Daoy (cell line): ENCODE measurements around the gene CLCF1. TPM values are rescaled to one million over a fixed set of nuclear protein-coding genes. Genes with fewer than 3 reads are reported as not detected.

Experiments
- DNase-seq: peaks from one replicate; pipeline ENCODE4 v3.0.0-alpha.2; 2015; ENCODE audit warnings: low read depth
- total RNA-seq: library from RNA; depleted of rRNA; stranded (reverse); fragments of >200 nt; shearing (Covaris generic); gene quantifications from 2 replicates; pipeline ENCODE4 v1.2.3, GENCODE V29; 2014

Gene CLCF1
- total RNA-seq, 1 experiment from 2014 or later, result 7.1 TPM

DNA sequence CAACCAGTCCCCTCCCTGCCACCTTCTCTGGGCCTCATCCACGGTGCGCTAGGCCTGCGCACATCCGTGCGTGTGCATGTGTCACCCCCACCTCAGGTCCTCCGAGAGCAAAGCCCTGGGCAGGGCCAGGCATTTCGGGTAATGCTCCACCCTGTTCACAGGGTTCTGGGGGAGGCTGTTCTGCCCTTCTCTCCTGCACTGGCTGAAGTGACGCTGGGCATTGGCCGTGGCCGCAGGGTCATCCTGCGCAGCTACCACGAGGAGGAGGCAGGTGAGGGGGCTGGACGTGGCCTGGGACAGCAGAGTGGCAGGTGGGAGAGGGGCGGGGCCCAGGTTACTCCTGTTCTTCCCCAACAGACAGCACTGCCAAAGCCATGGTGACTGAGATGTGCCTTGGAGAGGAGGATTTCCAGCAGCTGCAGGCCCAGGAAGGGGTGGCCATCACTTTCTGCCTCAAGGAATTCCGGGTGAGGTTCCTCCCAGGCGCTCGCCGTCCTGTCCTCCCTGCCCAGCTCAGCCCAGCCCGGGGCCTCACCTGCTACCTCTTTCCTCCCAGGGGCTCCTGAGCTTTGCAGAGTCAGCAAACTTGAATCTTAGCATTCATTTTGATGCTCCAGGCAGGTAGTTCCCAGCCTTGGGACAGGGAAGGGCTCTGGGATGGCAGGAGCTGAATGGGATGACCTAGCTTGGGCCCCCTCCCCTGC, 22.3 kb upstream of the CLCF1 start:
- DNase-seq, result no peak

DNA sequence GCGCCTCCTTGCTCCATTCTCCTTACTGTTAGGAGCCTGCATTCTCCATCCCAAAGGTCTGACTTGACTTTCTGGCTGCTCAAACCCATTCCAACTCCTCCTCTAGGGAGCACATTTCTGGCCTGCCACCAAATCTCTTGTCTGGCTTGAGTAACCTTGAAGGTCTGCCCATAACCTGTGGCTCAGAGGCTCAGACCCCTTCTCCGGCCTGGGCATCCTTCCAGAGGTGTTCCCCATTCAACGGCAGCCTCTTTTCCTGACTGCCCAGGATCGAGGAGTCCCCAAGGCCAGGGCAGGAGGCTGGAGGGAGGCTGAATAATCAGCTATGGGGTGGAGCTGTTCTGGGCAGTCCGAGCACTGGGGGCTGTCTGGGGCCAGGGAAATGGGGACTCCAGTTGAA, 20.6 kb upstream of the CLCF1 start:
- DNase-seq, result no peak

DNA sequence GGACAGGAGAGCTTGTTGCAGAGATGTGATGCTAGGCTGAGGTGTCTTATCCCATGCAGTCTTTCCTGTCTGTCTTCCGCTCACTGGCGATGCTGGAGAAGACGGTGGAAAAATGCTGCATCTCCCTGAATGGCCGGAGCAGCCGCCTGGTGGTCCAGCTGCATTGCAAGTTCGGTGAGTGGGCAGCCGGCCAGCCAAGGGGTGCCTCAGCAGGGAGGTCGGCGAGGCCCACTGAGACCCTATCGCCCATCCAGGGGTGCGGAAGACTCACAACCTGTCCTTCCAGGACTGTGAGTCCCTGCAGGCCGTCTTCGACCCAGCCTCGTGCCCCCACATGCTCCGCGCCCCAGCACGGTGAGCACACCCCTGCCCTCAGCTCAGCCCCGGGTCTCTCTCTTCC, 20.0 kb upstream of the CLCF1 start:
- no peak for DNase-seq

DNA sequence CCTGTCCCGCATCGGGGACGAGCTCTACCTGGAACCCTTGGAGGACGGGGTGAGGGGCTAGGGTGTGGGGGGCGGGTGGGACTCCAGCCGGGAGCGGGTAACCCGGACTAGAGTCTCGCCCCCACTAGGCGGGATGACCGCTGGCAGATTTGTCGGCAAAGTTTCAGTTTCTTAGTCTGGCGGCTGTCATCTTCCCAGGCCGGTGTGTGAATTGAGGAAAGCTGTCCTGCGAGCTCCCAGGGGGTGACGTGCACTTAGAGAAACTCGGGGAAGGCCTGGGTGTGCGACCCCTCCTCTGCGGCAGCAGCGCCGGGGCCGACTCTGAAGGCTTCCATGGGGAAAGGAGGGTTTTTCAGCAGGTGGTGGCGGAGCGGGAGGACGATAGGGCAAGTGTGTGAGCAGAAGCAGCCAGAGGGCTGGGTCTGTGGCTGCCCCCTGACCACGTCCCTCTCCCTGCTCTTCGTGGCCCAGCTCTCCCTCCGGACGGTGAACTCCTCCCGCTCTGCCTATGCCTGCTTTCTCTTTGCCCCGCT, 18.9 kb upstream of the CLCF1 start:
- DNase-seq, result no peak

DNA sequence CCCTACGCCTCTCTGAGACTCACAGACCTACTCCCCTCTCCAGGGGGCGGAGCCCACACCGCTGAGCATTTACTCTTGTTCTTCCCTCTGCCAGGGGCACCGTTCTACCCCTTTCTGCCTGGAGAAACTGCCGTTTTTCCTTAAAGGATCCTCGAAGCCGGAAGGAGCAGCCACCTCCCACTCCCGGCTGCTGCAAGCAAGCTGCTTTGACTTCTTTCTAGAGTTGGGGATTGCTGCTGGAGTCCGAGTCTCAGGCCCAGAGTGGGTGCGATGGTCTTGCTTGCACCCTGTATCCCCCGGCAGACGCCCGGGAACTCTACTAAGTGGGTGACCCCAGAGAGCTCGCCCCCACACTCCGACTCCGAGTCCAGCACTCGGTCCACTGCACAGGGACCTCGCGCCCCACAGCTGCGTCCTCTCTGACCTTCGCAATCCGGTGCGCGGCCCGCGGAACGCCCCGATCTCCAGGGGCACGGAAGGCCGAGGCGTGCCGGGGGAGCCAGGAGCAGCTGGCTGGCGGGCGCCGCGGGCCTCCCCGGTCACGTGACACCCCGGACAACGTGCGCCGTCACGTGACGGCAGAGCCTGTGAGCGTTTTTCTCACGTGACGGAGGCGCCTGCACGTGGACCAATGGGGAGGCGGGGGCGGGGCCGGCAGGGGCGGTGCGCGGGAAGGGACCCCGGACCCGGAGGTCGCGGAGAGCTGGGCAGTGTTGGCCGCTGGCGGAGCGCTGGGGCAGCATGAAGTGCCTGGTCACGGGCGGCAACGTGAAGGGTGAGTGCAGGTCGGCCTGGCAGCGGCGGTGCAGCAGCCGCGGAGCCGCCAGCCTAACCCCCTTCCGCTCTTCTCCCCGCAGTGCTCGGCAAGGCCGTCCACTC, 18.1 kb upstream of the CLCF1 start, which contains the start of gene RAD9A:
Gene RAD9A (plus strand): TSS at position 683 of the 879 bp plus-strand sequence. CDS start 59 bp downstream, at position 742.
- peak; percentile 96 for DNase-seq

DNA sequence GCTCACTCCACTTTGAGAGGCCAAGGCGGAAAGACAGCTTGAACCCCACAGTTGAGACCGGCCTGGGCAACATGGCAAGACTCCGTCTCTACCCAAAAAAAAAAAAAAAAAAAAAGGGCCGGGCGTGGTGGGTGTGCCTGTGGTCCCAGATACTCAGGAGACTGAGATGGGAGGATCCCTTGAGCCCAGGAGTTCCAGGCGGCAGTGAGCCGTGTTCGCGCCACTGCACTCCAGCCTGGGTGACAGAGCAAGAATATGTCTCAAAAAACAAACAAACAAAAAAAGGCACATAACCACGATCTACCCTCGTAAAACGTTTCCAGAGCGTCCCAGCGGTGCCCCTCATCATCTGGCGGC, 17.5 kb upstream of the CLCF1 start:
- no peak for DNase-seq

DNA sequence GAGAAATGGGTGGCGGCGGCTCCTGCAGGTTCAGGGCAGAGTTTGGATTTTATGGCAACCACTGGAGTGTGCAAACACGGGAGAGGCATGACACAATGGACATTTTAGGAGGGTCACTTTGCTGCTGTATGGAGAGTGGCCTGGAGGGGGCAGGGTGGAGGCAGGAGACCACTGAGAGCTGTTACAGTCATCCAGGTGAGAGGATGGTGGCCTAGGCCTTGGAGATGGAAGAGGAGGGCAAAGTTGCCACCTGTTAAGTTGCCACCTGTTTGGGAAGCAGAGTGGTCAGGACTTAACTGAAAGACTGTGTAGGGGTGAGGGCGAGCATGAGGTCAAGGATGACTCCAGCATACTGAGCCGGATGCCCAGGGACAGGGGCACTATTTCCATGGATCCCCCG, 16.1 kb upstream of the CLCF1 start:
- peak; percentile 44 for DNase-seq

DNA sequence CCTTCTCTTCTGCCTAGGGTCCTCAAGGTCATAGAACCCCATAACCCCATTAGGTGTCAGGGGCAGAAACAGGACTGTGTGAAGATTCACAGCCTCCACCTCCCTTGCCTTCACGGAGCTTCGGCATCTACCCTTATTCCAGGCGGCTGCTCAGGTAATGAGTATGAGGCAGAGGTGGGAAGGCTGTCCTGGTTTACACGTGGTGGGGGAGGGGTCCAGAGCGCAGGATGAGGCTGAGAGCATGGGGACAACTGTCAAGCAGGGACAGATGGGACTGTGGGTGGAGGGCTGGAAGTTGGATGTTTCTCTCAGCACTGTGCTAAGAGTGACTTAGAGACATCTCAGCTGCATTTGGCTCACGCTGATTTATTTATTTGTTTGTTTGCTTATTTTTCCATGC, 14.1 kb upstream of the CLCF1 start:
- no peak for DNase-seq

DNA sequence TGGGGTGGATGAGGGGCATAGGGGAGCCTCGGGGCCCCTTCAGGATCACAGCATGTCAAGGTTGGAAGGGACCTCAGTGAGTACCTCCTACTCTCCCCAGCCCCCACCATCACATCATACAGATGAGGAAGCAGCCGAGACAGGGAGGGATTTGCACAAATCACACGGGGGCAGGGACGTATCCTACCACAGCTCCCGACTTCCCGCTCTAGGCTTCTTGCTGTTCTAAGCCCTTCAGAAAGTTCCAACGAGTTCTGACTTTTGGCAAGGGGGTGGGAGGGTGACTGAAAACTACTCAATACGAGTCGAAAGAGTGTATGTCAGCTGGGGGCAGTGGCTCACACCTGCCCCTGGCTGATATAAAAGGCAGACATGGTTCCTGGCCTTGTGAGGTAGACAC, 13.7 kb upstream of the CLCF1 start:
- DNase-seq, result no peak

DNA sequence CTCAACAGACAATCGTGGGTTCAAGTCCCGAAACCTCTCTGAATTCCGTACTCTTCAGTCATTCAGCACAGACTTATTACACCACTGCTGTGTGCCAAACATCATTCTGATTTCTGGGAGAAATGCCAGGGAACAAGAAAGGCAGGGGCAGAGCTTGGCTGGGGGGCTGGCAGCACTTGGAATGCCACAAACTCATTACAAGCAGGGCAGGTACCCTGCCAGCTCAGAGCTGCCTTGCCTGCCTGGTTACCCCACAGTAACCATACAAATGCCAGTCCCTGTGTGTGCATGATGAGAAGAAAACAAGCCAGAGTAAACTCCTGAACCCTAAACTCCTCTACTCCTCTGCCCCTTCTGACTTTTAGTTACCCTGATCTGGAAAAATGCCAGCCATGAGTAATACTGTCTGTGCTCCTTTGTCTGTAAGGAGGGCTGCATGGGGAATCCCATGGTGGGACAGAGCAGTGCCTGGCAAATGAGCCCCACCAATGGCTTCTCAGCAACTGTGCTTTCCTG, 11.5 kb upstream of the CLCF1 start:
- DNase-seq, result peak; percentile 76

DNA sequence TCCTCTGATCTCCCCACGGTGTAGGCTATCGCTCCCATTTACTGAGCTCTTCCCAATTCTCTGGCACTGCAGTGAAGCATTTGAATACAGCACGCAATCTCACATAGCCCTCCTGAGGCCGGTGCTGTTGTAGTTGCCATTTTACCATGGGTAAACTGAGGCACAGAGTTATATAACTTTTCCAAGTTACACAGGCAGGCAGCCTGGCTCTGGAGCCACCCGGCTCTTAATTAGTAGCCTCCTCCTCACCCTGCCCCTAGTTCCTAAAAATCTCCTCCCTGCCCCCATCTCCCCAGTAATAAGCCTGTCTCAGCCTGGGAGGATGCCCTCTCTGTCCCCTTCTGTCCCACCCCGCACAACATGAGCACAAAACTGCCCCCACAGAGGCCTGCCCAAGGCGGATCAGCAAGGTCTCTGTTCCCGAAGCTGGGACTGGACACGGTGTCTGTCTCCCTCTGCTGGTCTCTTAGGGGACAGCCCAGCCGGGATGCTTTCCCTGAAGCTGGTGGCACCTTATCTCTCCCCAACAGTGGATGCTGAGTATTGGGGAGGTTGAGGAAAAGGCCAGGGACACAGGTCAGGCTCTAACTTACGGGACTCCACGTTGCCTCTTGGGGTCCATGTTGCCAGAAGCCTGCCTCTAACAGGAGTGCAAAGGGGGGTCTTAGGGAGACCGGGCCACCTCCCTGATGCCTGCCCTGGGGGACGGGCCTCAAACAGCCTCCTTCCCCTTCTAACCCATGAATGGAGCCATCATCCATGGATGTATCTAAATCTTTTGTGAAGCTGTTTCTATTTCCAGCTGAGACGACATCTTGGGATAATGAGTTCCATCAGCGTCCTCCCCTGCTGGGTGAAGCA, 9.1 kb upstream of the CLCF1 start:
- DNase-seq, result peak; percentile 77

DNA sequence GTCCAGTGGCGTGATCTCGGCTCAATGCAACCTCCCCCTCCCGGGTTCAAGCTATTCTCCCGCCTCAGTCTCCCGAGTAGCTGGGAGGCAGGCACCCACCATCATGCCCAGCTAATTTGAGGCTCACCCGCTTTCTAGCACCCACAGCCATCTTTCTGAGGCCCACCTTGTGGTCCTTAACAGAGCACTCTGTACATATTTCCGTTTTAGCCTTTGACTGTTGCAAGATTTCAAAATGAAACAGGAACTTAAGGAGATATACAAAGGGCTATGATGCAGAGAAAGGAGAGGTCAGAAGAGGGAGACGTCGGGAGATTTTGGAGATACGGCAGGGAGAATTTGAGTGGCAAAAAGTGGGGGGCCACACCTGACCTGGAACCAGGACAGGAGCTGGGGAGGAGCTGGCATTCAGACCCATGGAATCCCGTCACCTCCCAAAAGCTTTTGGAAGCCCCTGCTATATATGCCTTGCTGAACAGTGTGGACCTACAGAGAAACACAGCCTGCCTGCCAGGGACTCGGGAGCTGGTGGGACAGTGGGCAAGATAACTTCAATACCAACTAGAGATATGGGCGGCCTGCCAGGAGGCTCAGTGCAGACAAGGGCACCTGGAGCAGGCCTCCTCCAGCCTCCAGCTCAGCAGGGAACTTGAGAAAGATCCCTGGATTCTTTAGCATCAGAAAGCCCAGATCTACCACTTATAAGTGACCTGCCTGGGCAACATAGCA, 8.0 kb upstream of the CLCF1 start:
- no peak for DNase-seq

DNA sequence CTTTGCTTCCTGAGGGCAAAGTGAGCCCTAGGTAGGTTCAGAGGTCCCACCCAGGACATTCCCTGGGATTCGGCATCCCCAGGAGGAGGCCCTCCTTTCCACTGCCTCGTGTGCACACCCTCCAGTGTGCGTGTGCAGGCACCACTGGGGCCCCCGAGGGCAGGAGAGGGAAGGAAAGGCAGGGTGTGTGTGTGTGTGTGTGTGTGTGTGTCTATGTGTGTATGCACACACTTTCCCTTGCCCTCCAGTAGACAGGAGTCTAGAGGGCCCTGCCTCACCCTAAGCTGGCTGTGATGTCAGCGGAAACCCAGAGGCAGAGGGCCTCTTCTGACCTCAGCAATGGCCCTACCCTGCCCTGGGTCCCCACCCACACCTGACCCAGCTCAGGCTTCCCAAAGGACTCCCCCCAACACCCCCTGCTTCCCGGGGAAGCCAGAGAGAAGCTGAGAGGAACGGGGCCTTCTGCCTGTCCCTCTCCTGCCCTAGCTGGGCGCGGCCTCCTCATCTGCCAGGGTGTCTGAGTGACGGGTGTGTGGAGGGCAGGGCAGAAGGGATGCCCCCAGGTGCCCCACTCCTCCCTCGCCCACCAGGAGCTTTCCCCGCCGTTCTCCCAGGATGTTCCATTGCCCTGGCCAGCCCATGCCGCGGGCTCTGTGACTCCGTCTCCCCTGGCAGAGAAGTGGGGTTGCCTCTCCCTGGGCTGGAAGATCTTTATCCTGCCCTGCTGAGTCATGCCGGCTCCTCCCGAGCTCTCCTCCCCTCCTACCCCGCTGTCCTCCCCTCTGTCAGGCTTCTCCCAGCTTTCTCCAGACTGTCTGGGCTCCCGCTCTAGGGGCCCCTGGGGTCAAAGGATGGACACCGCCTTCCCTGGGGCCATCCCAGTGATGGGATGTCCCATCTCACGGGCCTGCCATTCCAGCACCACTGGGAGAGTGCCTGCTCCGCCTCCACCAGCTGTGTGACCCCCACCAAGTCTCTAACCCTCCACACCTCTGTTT, 6.0 kb upstream of the CLCF1 start:
- DNase-seq, result peak; percentile 74

DNA sequence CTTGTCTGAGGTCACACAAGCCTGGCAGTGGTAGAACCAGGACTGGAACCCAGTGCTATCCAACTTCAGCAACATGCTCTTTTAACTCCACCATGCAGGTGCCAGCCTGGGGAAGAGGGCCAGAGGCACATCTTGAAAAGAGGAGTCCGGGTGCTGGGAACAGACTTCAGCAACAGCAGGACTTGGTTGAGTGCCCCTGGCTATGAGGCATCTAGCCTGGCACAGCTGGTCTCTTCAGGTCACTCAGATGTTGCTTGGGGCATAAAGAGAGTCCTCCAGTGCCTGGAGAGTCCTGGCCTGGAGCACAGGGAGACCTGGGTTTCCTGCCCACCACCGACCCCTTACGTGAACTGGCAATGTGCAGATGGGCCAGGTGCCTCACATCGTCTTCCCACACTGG, 5.1 kb upstream of the CLCF1 start:
- DNase-seq, result no peak

DNA sequence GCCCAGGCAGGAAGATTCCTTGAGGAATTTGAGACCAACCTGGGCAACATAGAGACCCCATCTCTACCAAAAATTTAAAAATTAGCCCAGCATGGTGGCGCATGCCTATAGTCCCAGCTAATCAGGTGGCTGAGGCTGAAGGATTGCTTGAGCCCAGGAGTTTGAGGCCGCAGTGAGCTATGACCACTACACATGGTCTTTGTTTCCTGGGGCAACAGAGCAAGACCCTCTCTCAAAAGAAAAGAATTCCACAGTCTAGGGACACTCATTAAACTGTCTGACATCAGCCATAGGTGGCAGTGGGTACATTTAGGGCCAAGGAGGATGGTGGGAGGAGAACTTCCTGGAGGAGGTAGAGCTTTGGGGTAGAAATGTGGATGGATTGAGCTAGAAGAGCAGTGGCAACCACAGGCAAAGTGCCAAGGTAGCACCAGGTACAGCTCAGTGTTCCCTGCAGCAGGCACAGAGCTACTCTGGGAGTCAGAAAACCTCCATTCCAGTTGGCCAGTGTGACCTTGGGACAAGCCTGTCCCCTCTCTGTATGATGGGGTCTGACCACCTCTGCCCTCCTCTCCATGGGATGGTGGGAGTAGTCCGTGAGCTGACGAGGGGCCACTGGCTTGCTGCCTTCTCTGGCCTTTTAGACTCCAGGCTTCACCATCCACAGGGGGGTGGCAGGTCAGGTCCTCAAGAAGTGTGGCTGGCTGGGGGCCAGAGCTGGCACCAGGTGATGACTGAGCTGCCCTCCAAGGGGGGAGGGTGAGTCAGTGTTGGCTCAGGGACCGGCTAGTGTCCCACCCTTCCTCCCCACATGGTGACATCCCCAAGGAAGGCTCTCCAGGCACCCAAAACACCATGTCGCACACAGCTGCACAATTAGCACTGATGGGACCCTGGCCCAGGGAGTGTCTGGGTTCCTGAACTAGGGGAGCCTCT, 3.7 kb upstream of the CLCF1 start:
- peak; percentile 41 for DNase-seq

DNA sequence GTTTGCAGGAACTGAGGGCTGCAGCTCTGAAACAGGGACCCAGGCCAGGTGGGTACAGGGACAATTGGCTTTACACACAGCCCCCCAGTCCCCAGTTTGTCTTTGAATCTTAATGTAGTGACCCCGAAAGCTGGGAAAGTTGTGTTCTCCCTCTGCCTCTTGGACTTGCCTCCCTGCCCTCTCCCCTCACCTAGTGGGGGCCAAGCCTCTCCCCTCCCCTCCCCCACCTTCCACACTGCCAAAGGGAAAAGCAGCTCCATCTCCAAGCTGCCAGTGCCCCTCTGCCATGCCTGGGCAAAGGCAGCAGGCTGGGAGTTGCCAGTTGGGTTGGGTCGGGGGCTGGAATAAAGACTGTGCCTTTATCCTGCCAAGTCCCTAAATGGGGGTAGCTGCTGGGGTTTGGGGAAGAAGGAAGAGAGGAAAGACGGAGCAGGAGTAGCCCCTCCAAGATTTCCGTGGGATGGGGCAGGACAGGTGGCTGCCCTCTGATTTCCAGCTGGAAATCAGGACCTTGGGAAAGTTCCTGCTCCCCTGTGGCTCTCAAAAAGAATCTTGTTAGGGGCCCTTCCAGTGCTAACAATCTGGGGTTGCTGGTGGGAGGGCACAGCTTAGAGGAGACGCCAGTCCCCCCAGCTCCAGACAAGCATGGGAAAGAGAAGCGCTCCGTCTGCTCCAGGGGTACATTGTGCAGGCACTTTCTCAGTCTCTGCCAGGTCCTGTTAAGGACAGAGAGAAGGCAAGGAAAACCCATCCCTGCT, 2.8 kb upstream of the CLCF1 start:
- DNase-seq, result no peak

DNA sequence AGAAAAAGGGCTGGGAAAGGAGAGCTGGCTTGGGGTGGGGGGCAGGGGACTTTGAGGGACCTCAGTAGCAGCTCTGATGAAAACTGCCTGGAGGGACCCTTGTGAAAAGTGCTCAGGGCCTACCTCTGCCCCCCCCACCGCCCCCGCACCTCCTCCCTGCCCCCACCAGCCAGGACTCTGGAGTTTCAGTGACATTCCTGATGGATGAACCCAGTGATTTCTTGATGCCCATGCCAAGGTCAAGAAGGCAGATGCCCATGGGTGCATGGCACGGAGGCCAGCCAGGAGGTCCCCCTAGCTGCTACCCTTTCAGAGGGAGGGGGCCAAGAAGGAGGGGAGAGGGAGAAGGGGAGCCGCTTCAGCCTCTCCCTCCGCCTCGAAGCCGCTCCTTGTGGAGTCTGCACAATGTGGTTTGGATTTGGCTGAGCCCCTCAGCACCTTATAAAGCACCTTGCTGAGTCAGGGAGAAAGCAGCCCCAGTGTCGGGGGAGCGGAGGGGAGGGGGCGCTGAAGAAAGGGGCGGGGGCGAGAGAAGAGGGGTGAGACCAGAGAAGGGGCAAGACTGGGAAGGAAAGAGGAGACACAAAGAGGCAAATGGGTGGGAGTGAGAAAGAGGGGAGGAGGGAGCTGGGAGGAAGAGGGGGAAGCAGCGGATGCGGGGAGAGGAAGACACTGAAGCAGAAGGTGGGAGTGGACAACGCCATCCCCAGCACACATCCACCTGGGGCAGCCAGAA, 2.1 kb upstream of the CLCF1 start:
- no peak for DNase-seq
